Chondrocyte (in vitro differentiated cells): ENCODE measurements around the gene RNF145. TPM values are rescaled to one million over a fixed set of nuclear protein-coding genes. Genes with fewer than 3 reads are reported as not detected.

ENCODE experiments used
- DNase-seq: peaks from one replicate; pipeline ENCODE4 v3.0.0; 2021; ENCODE audit warnings: mixed read lengths, low spot score
- H3K27ac Mint-ChIP-seq: one replicate; pipeline ENCODE4 v1.8.0; 2021; ENCODE audit warnings: mild to moderate bottlenecking, moderate library complexity, mixed read lengths; ENCODE audit not compliant: unreplicated experiment
- H3K27me3 Mint-ChIP-seq: 2 replicates; pipeline ENCODE4 v1.8.0; 2021; ENCODE audit warnings: low read depth, mixed read lengths
- H3K36me3 Mint-ChIP-seq: 2 replicates; pipeline ENCODE4 v1.8.0; 2021; ENCODE audit warnings: low read depth, mixed read lengths
- H3K4me1 Mint-ChIP-seq: 2 replicates; pipeline ENCODE4 v1.8.0; 2021; ENCODE audit warnings: low read depth, mild to moderate bottlenecking, mixed read lengths
- H3K4me3 Mint-ChIP-seq: one replicate; pipeline ENCODE4 v1.8.0; 2021; ENCODE audit warnings: mild to moderate bottlenecking, moderate library complexity, mixed read lengths; ENCODE audit not compliant: unreplicated experiment
- H3K9me3 Mint-ChIP-seq: 2 replicates; pipeline ENCODE4 v1.8.0; 2021; ENCODE audit warnings: low read depth, mixed read lengths
- CTCF ChIP-seq: fragments of 200-600 bp; sonication (generic); IDR thresholded peaks from 2 replicates; pipeline ENCODE4 v1.5.0; 2021; ENCODE audit warnings: antibody characterized with exemption, mild to moderate bottlenecking, moderate library complexity
- total RNA-seq: library from RNA; stranded (reverse); gene quantifications from 3 replicates; pipeline ENCODE4 v1.2.1, GENCODE V29; 2021

The RNF145 gene
- total RNA-seq, 1 donor from 2014 or later: 83.9 TPM

GRCh38 chr5:159227452-159227851, 18.1 kb upstream of the RNF145 start:
- DNase-seq: no peak
- no peaks in the 10 kb centered on the region for H3K4me1 Mint-ChIP-seq
- no peaks in the 10 kb centered on the region for H3K9me3 Mint-ChIP-seq
- H3K27ac Mint-ChIP-seq: no peak overlapping the region
- H3K27me3 Mint-ChIP-seq: peaks cover 2% of the 10 kb centered on the region
- no peaks in the 10 kb centered on the region for H3K36me3 Mint-ChIP-seq
- TF ChIP-seq CTCF: no peak
- no peak overlapping the region for H3K4me3 Mint-ChIP-seq

DNA sequence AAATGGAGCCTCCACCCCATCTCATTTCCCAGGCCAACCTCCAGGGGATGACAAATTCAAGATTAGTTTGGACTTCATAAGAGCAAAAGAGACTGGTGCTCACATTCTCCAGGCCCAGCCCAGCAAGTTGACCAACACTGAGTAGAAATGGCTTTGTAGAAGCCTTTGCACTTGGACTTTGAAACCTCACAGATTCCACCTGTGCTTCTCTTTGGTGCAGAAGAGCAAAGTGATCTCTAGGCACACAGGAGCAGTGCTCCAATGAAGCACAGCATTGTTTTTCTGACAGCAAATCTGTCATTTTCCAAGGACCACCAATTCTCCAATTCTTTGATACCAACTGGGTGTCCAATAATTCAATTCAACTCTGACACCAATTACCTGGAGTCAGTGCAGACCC, 17.1 kb upstream of the RNF145 start:
- Mint-ChIP-seq H3K36me3 (no peaks in the 10 kb centered on the region), H3K9me3 (no peaks in the 10 kb centered on the region), H3K4me1 (no peaks in the 10 kb centered on the region), H3K27me3 (peaks cover 2% of the 10 kb centered on the region), H3K27ac (no peak overlapping the region), H3K4me3 (no peak overlapping the region)
- no peak for DNase-seq
- TF ChIP-seq CTCF: no peak

DNA sequence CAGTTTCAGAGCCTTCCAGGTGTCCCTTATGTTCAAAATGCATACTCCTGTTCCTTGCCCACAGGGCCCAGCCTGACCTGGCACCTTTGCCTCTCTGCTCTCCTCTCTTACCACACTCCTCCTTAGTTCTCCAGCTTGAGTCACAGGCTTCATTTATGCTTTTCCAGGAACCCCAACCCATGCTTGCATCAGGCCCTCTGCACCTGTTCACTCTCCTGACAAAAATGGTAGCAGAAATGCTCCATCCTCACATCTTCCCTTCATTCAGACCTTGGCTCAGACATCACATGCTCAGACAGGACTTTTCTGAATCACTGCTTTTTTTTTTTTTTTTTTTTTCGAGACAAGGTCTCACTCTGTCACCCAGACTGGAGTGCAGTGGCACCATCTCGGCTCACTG, 15.1 kb upstream of the RNF145 start:
- Mint-ChIP-seq H3K27me3 (peaks cover 2% of the 10 kb centered on the region), H3K4me1 (no peaks in the 10 kb centered on the region), H3K4me3 (no peak overlapping the region), H3K36me3 (no peaks in the 10 kb centered on the region), H3K9me3 (no peaks in the 10 kb centered on the region), H3K27ac (no peak overlapping the region)
- DNase-seq: no peak
- TF ChIP-seq CTCF: no peak

DNA sequence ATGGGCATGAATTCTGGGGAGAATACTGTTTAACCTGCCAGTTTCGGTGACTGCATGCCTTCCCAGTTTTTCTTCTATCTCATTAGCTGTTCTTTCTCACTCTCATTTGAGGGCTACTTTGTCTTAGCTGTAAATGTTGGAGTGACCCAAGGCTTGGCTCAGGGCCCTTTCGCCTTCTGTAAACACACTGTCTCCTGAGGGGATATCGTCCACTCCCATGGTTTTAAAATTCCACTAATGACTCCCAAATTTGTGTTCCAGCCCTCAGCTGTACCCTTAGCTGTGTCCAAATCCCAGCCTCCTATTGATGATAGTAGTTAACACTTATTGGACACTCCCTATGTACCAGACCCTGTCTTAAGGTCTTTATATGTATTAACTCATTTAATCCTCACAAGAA, 14.1 kb upstream of the RNF145 start:
- TF ChIP-seq CTCF: no peak
- no peaks in the 10 kb centered on the region for H3K9me3 Mint-ChIP-seq
- peaks cover 2% of the 10 kb centered on the region for H3K27me3 Mint-ChIP-seq
- H3K4me1 Mint-ChIP-seq: peaks cover 5% of the 10 kb centered on the region
- H3K4me3 Mint-ChIP-seq: no peak overlapping the region
- no peaks in the 10 kb centered on the region for H3K36me3 Mint-ChIP-seq
- no peak overlapping the region for H3K27ac Mint-ChIP-seq
- no peak for DNase-seq

- no peak overlapping the region for H3K27ac Mint-ChIP-seq
- TF ChIP-seq CTCF: no peak
- H3K36me3 Mint-ChIP-seq: no peaks in the 10 kb centered on the region
- peaks cover 18% of the 10 kb centered on the region for H3K4me1 Mint-ChIP-seq
- no peak overlapping the region for H3K4me3 Mint-ChIP-seq
- no peak for DNase-seq
- peaks cover 2% of the 10 kb centered on the region for H3K27me3 Mint-ChIP-seq
- no peaks in the 10 kb centered on the region for H3K9me3 Mint-ChIP-seq
Measured at GRCh38 chr5:159220206-159220605, 10.9 kb upstream of the RNF145 start.
